ENCODE results near the gene TEAD2. TPM values are rescaled to one million over a fixed set of nuclear protein-coding genes. Genes with fewer than 3 reads are reported as not detected.

Gene TEAD2
- total and polyA plus RNA-seq, 8 donors, result 36.3 to 136 (median 112) TPM

DNA sequence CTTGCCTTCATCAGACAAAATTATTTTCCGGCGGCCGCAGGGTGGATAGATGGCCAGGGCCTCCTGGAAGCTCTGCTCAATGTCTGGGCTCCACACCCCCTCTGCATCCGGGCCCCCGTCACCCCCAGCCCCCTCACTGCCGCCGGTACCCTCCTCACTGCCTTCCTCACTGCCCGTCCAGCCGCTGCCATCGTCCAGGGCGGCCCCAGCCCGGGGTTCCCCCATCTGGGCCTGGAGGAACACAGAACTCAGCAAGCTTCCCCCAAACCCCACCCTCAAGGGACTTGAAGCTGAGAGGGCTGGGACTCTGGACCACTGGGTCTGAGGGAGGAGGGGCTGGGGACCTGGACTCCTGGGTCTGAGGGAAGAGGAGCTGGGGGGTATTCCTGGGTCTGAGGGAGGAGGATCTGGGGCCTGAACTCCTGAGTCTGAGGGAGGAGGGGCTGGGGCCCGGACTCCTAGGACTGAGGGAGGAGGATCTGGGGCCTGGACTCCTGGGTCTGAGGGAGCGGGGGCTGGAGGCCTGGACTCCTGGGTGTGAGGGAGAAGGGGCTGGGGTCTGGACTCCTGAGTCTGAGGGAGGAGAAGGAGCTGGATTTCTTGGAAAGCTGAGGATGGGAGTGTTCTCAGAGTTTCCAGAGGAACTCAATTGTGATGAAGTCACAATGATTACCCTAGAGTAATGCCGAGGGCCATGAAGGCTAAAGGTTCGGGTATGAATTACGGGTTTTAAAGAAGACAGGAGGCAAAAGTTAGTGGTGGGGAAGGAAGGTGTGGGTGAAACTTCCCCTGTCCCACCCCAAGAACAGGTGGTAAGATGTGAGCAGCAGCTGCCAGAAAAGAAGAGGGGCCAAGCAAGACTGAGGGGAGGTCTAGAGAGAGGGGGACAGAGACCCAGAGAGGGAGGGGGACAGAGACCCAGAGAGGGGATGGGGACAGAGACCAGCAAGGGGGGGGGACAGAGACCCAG is 2.1 kb downstream of the TEAD2 start:
- Histone ChIP-seq H3K4me1 (peaks cover 10 to 38% of the 10 kb centered on the region in 2 donors), H3K27me3 (peaks cover 0 to 43% of the 10 kb centered on the region in 2 donors), H3K27ac (no peak overlapping the region), H3K4me3 (no peak overlapping the region), H3K9me3 (no peaks in the 10 kb centered on the region), H3K36me3 (peaks cover 0 to 17% of the 10 kb centered on the region in 2 donors)
- TF ChIP-seq, protein P1, sequence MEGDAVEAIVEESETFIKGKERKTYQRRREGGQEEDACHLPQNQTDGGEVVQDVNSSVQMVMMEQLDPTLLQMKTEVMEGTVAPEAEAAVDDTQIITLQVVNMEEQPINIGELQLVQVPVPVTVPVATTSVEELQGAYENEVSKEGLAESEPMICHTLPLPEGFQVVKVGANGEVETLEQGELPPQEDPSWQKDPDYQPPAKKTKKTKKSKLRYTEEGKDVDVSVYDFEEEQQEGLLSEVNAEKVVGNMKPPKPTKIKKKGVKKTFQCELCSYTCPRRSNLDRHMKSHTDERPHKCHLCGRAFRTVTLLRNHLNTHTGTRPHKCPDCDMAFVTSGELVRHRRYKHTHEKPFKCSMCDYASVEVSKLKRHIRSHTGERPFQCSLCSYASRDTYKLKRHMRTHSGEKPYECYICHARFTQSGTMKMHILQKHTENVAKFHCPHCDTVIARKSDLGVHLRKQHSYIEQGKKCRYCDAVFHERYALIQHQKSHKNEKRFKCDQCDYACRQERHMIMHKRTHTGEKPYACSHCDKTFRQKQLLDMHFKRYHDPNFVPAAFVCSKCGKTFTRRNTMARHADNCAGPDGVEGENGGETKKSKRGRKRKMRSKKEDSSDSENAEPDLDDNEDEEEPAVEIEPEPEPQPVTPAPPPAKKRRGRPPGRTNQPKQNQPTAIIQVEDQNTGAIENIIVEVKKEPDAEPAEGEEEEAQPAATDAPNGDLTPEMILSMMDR (IDR thresholded peaks at IDR 0.05), result no peak
- ATAC-seq, result no peak
- no peak for DNase-seq
- intact Hi-C loops (cut with DNase I), result no loop called here

- ATAC-seq, result no peak
- TF ChIP-seq, protein P1 (IDR thresholded peaks at IDR 0.05), result no peak
- intact Hi-C loops (cut with DNase I), result no loop called here
- H3K4me1 ChIP-seq, result peaks cover 3 to 19% of the 10 kb centered on the region in 2 donors
- no peaks in the 10 kb centered on the region for H3K9me3 ChIP-seq
- H3K27me3 ChIP-seq, result peaks cover 0 to 18% of the 10 kb centered on the region in 2 donors
- no peak for DNase-seq
- H3K4me3 ChIP-seq, result no peak overlapping the region
- H3K36me3 ChIP-seq, result peaks cover 0 to 28% of the 10 kb centered on the region in 2 donors
- no peak overlapping the region for H3K27ac ChIP-seq
These were observed 5.0 kb downstream of the TEAD2 start for GRCh38 chr19:49357186-49357585.

- intact Hi-C loops (cut with DNase I), result no loop called here
- Histone ChIP-seq H3K36me3 (peaks cover 0 to 34% of the 10 kb centered on the region in 2 donors), H3K27ac (peak overlapping the region; percentile 7 to 50), H3K9me3 (no peaks in the 10 kb centered on the region), H3K27me3 (peaks cover 0 to 10% of the 10 kb centered on the region in 2 donors), H3K4me1 (peaks cover 3 to 18% of the 10 kb centered on the region in 2 donors), H3K4me3 (no peak overlapping the region)
- DNase-seq (no peak), ATAC-seq (no peak)
- TF ChIP-seq, protein P1 (IDR thresholded peaks at IDR 0.05), result no peak
These were observed 5.8 kb downstream of the TEAD2 start for GRCh38 chr19:49356382-49356781.

DNA sequence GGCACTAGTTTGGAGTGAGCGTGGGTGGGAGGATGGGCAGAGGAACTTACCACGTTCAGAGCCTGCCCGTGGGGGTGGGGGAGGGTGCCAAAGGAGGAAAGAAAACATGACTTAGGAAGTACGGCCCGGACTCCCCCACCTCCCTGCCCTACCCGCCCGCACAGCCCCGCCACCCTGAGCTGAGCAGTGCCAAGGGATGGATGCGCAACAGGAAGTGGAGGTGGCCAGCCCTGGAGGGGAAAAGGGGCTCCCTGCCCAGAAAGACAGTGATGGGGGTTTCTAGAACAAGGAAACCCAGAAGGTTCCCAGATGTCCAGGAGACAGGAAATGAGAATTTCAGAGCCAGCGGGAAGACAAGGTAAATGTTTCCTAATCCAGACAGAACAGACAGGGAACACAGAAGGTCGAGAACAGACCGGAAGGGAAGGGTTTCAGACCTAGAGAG is 6.3 kb downstream of the TEAD2 start:
- TF ChIP-seq, protein P1 (IDR thresholded peaks at IDR 0.05), result no peak
- Histone ChIP-seq H3K9me3 (no peaks in the 10 kb centered on the region), H3K4me3 (no peak overlapping the region), H3K27ac (peak overlapping the region; percentile 7 to 50), H3K4me1 (peaks cover 3 to 18% of the 10 kb centered on the region in 2 donors), H3K36me3 (peaks cover 0 to 38% of the 10 kb centered on the region in 2 donors), H3K27me3 (peaks cover 0 to 6% of the 10 kb centered on the region in 2 donors)
- DNase-seq (peak in 2 of 4 donors; percentile 53 to 79), ATAC-seq (peak; percentile 39)
- intact Hi-C loops (cut with DNase I), result no loop called here

- no peaks in the 10 kb centered on the region for H3K9me3 ChIP-seq
- H3K36me3 ChIP-seq, result peaks cover 0 to 84% of the 10 kb centered on the region in 2 donors
- H3K4me1 ChIP-seq, result no peaks in the 10 kb centered on the region
- intact Hi-C loops (cut with DNase I), result no loop called here
- ATAC-seq (no peak), DNase-seq (no peak)
- H3K4me3 ChIP-seq, result no peak overlapping the region
- H3K27me3 ChIP-seq, result no peaks in the 10 kb centered on the region
- no peak overlapping the region for H3K27ac ChIP-seq
- TF ChIP-seq, protein P1 (IDR thresholded peaks at IDR 0.05), result no peak
These were observed 12.6 kb downstream of the TEAD2 start for GRCh38 chr19:49349567-49349966.

Measured in left lung (tissue), 10 donors.